ENCODE measurements around the gene RPAP3.

Gene RPAP3

DNA sequence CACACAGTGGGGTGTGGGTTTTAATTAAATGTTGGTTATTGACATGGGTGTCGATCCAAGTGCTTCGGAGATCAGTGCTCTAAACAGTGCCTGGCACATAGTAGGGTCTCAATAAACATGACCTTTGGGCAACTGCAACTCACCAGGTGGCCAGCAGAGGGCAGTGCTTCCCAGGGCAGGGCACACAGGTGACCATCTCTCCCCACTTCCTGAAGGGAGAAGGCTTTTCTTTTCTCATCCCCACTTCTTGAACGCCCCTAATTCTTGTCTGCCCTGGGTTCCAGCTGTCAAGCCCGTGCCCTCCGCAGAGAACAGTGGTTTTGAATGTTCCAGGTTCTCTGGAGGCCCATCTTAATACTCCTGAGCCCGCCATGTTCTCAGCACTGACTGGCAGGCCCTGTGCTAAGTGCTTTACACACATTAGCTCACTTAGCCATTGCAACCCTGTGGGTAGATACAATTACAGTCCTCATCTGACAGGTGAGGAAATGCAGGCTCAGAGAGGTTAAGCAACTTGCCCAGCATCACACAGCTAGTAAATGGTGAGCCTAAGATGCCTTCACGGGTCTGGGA is 36.5 kb upstream of the RPAP3 start:
- peak; percentile 72 for DNase-seq

DNA sequence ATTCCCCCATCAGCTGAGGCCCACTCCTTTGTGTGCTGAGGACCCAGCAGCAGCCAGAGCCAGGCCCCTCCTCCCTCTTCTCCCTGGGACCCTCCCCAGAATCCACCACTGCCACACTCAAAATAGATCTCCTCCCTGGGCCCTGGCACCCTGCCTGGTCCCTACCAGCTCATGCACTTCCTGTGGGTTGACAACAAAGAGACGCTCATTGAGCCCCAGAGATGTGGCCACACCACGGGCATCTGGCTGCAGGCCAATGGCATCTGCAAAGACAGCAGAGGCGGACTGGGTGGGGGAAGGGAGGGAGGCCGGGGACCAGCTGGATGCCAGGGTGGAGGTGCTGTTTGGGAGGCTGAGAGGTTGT is 35.5 kb upstream of the RPAP3 start:
- peak; percentile 24 for DNase-seq

DNA sequence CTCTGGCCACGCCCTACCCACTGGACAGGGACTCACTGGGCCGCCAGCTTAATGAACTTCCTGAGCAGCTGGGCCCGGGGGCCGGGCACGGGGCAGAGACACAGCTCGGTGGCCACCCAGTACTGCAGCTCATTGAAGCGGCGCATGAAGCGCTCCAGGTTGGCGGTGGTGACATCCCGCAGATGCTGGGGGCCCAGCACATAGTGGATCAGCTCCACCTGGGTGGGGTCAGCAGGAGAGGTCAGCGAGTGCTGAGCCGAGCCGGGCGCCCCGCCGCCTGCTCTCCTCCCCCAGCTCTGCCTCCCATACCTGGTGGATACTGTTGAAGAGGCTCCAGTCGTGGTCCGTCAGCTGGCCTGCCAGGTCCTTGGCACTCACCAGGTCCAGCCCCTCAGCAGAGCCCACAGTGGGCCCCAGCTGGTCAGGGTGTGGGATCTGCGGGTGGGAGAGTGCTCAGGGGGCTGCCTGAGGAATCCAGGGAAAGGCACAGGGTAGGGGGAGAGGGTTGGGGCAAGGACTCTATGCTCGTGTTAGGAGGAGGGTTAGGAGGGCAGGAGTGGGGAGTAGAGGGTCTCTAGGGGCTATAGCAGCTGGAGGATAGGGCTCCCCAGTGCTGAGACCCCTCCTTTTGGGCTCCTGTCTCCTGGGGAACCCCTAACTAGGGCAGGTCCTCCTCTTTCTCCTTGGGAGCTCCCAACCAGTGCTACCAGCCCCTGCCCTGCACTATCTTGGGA is 34.9 kb upstream of the RPAP3 start:
- DNase-seq, result no peak

DNA sequence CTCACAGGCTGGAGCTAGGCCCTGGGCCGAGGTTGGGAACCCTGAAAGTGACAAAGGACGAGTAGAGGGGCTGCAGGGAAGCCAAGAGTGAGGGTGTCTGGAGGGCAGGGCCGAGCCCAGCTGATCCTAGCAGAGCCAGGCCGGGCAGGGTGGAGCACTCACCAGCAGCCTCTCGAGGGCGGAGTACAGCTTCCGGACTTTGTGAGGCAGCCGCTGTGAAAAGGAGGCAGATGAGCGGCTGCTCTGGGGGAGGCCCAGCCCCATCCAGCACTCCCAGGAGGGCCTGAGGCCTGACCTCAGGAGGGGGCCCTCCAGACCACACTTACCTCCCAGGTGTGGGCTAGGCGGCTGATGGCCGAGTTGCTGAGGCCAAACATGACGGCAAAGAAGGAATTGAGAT is 34.1 kb upstream of the RPAP3 start:
- no peak for DNase-seq

DNA sequence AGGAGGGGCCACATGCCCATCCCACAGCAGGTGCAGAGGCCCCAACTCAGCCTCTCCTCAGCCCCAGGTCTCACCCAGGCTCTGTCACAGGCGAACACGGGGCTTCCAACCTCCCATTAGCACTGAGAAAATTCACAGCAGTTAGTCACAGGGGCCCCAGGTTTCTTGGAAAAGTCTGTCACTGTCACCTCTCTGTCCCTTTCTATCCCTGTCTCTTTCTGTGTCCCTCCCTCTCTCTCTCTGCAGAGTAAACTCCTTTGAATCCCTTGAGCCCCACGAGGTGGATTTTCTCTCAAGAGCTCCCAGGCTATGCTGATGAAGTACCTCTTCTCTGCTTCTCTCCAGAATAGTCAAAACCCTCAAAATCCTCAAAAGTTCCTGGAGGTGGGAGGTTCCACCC is 33.5 kb upstream of the RPAP3 start:
- no peak for DNase-seq

GRCh38 chr12:47737936-47738594 is 32.2 kb upstream of the RPAP3 start:
- no peak for DNase-seq

DNA sequence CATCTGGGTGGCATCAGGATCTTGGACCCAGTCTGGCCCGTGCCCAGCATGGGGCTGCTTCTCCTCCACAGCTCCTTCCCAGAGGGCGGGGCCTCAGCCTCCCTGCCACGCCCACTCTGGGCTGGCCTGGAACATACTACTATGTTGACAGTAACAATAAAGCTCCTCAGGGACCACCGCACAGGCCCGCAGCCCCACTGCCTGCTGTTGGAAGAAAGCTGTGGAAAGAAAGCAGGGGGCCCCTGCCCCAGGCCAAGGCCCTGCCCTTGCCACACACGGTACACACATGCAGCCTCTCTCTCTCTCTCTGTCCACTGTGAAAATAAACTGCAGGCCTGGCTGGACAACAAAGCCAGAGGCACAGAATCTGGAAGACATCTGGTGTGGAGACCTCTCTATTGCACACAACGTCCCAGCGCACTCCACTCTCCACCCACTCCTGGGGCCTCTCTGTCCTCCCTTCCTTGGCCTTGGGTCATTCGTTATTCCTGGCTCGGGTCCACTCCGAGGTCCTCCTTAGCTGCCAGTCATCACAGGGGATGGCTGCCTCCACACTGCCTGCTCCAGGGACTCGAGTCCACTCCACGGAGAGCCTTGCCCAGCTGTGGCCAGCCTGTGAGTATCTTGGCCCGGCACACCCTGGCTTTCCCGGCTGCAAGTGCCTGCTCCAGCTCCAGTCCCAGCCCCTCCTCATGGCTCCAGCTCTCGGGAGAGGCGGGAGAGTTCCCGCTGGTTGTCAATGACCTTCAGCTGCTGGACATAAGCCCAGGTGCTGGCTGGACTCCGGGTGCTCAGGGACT is 31.2 kb upstream of the RPAP3 start:
- DNase-seq, result no peak

- DNase-seq, result no peak
Measured at GRCh38 chr12:47736216-47736615, 30.4 kb upstream of the RPAP3 start.

- no peak for DNase-seq
Measured at GRCh38 chr12:47735649-47736048, 29.8 kb upstream of the RPAP3 start.

GRCh38 chr12:47734725-47735480 is 29.1 kb upstream of the RPAP3 start:
- no peak for DNase-seq

- DNase-seq, result no peak
Measured at GRCh38 chr12:47733142-47733541, 27.3 kb upstream of the RPAP3 start.

DNA sequence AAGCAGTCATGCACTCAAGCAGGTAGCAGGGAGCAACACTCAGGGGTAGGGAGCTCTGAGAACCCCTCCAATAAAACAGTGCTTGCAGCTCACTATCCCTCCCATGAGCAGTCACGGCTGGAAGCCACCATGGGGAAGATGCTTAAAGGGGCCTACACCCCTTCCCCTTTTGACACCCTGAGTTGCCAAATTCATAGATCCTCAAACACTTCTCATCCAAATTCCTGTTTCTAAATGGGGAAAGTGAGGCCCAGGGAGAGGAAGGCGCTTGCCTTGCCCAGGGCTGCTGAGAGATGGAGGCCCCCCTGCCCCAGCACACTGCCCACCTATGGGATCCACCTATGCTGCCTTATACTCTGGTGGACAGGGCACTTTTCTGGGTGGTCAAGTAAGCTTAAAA is 26.7 kb upstream of the RPAP3 start:
- no peak for DNase-seq

DNA sequence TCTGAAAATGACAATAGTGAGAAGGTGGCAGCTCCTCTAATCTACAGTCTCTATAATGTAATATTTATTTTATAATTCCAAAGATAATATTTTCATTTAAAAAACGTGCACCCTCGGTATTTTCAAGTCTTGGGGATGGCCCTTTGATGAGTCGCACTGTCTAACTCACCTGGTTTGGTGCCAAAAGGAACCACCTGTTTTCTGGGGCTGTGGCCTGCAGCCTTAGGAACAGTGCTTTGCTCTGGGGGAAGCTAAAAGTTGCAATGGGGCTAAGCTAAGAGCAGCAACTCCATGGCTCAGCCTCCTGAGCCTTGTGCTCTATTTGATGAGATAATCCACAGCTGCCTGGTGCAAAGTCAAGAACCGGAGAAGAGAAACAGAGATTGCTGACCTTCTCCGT is 25.9 kb upstream of the RPAP3 start:
- DNase-seq, result no peak

DNA sequence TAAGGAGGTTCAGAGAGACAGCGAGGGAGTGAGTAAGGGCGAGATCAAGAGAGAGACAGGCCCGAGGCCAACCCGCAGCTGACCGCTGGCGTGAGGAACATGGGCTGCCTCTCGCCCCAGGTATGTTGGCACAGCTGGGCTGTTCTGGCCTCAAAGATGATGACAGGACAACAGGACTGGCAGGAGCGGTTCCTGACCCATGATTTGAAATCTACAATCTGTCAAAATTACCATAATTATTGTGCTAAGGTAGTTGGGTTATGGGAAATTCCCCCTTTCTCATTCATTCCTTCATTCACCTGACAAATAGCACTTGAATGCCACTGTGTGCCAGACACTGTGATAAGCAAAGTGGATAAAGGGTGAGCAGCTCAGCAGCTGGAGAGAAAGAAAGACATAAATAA is 24.5 kb upstream of the RPAP3 start:
- no peak for DNase-seq

GRCh38 chr12:47729233-47729632 is 23.4 kb upstream of the RPAP3 start:
- no peak for DNase-seq

DNA sequence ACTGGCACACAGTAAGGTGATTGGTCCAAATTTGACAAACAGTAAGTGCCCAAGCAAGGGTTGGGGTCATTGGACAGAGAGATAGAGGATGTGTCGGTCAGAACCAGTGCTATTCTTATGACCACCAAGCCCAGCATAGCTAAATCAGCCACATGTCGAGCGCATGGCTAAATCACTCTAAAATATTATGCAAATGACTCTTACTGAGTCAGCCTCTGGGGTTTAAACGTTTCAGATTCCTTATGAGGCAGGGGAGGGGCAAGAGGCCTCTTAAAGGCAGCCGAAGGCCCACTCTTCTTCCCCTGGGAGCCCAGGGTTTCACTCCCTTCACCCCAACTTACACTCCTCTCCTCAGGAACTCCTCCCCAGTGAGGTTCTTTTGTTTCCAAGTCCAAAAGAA is 20.1 kb upstream of the RPAP3 start:
- DNase-seq, result no peak

GRCh38 chr12:47725091-47725772 is 19.4 kb upstream of the RPAP3 start, which contains the start of gene ENDOU:
Gene ENDOU, minus strand, starts transcription at chr12:47725490. Its CDS starts 77 bp downstream, at chr12:47725413.
- DNase-seq, result no peak

- DNase-seq, result no peak
Measured at GRCh38 chr12:47722941-47723631, 17.3 kb upstream of the RPAP3 start.

DNA sequence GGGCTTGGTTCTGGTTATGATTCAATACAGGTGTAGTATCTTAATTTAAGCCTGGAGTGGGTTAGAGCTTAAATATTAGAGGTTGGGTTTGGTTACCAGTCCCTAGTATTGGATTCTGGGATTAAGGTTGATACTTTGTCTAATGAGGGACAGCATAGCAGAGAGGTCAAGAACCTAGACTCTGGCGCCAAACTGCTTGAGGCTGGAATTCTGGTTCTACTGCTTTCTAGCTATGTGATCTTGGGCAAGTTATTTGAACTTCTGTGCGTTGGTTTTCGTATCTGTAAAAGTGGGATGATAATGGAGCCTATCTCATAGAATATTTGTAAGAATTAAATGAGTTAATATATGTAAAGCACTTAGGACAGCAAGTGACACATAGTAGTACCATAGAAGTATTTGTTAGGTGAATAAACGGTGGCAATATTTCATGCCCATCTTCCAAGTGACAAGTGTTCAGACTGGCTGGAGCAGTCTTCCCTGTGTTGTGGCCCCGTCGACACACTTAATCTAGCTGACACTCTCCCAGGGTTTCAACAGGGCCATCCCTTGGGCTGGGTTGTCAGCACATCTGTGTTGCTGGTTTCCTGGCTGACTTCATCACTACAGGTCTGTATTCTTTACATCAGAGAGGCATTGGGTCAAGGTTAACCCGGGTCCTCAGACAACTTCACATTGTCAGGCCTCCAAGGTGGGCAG is 16.5 kb upstream of the RPAP3 start:
- DNase-seq, result no peak

- DNase-seq, result no peak
Measured at GRCh38 chr12:47721431-47721973, 15.7 kb upstream of the RPAP3 start.

- DNase-seq, result no peak
Measured at GRCh38 chr12:47718531-47718930, 12.7 kb upstream of the RPAP3 start.
